Measurements from ENCODE around the gene RHOF.
A peak's percentile ranks its signal among the peaks of the same experiment; 100 is the strongest.

DNA sequence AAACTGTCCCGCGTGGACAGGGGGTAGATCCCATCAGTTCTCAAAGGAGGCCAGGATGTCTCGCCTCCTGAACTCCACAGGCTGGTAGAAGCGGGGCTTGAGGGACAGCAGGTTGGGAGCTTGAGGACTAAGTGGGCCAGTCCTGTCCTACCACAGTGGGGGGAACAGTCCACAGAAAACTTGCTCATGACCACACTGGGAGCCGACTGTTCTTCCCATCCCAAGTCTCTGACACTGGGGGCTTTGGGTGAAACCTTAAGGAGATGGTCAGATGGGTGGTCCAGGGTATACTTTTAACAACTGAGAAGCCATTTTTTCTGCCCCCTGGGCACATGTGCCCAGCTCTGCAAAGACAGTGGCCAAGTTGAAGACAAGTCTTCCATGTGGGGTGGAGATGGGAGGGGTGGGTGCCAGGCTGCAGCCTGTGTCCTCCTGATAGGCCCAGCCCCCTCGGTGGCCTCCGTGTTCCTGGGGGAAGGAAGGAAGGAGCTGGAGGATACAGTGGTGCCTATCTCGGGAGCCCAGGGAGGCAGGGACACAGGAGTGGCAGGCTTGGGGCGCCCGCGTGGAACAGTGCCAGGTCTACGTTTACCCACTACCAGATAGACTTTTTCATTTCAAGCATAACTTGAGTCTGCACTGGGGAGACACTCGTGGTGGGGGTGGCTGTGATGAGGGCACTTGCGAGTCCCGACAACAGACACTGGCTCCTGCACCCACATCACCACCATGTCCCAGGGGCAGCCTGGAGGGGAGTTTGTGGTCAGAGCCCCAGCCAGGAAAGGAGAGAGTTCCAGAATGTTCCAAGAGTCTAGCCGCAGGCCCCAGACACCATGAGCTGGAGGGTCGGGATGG lies 14.7 kb downstream of the RHOF start:
- 0 out of 2 replicates have a peak, but pooled peaks have one; percentile 26 for TF ChIP-seq POLR2A (IDR thresholded peaks at IDR 0.05; ENCODE audit: low read depth, low read length)
- TF ChIP-seq POLR2AphosphoS5 (IDR thresholded peaks at IDR 0.05; ENCODE audit: low read depth, low read length): no peak

Measured in GM12892 (cell line).